GM18868 (cell line): ENCODE measurements around the gene HRH2.
"Not testable (repeated sequence)": the region's sequence is repeated elsewhere in the genome, so short reads cannot be mapped to it uniquely, and the experiment has no call there.

Experiments
- ATAC-seq: cut with Tn5 transposase; IDR thresholded peaks from one replicate; pipeline ENCODE4 v1.9.1; 2021; ENCODE audit warnings: mild to moderate bottlenecking, moderate library complexity; ENCODE audit not compliant: unreplicated experiment

HRH2 gene

DNA sequence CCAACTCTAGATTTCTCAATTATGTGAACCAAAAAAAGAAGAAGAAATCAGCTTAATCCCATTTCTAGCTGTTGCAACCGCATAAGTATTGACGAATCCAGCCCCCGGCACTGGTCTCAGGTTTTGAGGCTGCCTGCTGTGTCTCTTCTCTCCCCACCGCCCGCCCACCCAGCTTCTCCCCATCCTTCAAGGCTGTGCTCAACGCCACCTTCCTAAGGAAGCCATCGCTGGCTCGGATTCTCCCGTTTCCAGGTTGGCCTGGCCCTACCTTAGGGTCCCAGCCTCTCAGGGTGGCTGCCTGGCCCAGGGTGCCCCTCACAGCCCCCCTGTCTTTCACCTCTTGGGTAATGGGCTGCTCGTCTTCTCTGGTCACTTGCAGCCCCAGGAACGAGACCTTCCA is 77.8 kb downstream of the HRH2 start:
- ATAC-seq: no peak

DNA sequence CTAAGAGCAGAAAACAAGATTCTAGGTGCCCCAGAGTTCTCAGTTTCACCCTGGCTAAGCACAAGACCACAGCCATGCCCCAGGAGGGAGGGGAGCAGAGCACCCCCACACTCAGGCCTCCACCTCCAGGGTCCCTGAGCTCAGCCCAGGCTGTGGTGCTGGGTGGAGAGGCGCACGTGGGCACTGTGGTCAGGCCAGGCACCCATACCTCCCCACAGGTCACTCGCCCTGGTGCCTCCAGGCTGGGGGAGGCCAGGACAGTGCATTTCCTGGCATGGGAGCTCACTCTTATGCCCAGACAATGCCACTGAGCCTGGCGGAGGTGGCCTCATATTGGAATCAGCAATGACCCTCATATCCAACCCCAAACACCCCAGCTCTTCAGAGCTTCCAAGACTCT is 78.8 kb downstream of the HRH2 start:
- ATAC-seq: no peak

DNA sequence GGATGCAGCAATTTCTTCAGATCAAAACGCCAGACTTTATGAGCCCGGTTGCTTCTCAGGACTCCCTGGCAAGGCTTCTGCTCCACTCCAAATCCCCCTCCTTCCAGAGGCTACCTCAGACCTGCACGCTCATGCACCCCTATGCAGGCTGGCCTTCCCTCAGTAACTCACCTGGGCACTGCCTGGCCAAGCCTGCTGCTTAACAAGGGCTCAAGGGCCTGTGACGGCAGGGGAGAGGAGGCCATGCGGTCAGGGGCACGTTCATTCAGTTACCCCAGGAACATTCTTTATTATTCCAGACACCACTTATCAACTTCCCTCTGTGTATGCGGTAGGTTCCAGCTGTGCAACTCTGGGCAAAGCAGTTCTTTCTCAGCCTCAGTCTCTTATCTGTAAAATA is 79.6 kb downstream of the HRH2 start:
- no peak for ATAC-seq

DNA sequence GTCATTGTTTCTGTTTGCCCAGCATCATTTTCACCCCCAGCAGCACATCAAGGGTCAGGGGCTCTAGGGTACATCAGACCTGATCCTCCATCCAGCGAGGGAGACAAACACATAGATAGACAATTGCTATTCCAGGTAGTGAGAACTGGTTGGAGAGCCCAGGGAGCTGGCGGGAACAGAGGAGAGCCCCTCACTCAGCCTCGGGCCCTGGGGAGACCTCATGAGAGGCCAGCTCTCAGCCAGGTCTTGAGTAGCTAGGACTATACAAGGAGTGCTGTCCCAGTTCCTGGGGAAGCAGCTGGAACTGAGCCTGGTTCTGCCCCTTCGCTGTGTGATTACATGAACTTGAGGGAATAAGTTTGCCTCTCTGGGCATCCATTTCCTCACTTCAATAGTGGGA is 80.3 kb downstream of the HRH2 start:
- no peak for ATAC-seq

DNA sequence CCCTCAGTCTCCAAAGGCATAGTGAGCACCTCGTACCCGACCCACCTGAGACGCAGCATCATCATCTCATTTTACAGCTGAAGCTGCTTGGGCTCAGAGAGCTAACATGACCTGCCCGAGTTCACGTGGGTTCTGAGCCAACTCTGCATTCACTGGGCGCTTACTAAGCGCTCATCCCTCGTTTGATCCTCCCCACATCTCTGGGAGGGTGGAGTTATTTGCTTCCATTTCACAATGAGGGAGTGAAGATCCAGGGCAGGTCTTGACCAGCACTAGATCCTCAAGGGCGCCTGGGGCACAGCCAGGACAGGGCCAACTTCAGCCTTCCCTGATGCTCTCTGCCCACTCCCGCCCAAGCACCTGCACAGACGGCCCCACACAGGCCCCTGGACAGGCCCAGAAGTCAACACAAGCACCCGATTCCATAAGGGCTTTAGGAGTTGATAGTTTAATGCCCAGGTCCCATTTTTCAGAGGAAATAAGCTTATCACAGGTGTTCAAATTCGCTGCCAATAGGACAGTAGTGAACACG is 80.8 kb downstream of the HRH2 start:
- ATAC-seq: no peak

DNA sequence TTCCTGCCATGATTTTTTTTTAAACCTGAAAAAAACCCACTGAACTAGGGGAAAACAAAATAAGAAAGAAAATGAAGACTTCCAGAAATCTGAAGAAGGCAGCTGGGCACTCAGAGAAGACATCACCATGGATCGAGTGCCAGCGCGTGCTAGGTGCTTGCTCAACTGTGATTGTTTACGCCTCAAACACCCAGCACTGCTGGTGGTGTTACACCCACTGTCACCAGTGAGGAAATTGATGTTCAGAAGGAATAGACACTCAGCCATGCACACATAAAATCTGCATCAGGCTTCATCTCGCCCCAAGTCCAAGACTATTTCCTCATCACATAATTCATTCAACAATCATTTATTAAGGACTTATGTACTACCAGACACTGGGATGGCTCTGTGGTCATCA is 82.1 kb downstream of the HRH2 start:
- ATAC-seq: no peak

DNA sequence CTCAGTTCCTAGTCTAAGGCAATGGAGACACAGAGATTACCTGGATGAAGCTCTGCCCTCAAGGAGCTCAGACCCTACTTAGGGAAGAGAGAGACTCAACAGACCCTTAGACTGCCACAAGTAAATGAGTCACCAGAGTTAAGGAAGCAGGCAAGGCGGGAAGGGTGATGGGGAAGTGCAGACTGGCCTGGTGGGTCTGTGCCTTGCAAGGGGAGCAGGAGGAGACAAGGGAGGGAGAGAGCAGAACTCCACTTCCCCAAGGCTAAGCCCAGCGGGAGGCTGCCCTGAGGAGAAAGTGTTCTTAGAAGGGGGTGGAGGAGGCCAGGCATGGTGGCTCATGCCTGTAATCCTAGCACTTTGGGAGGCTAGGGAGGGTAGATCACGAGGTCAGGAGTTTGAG is 83.7 kb downstream of the HRH2 start:
- no peak for ATAC-seq

DNA sequence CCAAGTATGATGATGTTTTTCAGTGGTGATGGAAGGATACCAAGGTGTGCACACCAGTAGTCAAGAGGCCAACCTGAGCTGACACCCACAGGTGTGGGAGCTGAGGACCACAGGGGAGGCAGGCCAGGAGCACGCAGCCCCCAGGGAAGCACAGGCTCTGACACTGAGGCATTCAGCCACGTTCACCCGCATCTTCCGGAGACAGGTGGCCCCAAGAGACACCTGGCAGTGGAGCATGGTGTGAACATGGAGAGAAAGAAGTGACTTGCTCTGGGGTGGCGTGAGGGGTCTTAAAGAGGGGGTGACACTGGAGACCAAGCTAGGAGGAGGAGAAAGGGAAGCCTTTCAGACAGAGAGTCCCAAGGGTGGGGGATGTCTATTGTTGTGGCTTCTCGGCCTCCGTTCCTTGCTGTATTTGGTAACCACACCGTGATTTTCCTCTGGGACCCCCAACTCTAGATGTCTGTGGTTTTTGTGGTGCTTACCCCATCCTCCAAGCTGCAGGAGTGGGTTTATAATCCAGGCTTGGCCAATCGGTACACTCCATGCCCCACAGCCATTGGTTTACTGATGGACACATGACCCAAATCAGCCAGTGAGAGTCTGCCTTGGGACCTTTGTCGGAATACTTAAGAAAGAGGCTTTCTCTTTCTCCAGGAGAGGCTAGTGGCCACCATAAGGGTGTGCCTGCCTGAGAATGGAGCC is 84.6 kb downstream of the HRH2 start:
- no peak for ATAC-seq

DNA sequence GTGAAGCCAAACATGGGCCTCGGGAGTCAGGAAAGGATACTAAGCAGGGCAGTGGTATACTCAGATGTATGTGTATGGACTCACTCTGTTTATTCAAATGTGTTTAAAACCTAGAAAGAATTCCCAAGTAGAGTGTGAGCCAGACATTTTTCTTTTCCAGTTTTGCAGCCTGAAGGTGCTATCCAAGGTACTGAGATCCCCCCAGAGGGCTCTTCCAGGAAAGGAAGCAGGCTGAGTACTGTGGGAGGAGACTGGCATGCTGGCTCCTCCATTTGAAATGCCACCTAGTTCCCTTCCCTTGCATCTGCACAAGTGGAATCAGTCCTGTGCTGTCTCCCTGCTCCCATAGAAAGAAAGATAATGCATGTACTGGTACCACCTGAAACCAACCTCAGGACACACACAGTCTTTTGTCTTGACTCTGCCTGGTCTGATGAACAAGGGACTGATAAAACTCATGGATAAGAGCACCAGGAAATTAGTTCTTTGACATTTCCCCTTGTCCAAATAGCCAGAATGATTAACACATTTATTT is 85.9 kb downstream of the HRH2 start:
- no peak for ATAC-seq

DNA sequence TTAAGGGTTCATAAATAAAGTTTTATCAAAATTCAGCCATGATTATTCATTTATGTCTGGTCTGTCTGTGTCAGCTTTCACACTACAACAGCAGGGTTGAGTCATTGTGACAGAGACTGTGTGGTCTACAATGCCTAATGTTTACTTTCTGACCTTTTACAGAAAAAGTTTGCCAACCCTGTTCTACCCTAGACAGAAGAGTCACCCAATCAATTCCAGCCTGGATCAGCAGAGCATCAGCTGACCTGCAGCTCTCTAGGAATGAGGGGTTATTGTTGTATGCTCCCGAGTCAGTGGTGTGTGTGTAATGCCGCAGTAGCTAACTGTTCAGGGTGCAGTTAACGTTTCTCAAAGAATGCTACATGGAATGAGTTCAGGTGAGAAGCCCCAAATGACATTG is 87.3 kb downstream of the HRH2 start:
- ATAC-seq: no peak

DNA sequence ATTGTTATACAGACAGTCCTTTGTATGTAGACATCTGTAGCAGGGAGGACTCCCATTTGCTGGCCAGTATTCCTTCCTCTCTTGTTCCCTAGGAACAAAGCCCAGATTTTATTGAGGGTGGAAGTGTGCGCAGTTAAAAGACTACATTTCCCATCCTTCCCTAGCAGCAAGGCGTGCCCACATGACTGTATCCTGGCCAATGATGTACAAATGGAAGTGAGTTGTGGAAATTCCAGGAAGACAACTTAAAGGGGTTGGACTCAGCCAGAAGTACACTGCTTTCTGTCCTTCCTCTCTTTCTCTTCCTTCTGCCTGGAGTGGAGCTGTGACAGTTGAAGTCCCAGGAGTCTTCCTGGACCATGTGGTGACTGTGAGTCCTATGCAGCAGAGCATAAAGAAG is 89.0 kb downstream of the HRH2 start:
- ATAC-seq: no peak

DNA sequence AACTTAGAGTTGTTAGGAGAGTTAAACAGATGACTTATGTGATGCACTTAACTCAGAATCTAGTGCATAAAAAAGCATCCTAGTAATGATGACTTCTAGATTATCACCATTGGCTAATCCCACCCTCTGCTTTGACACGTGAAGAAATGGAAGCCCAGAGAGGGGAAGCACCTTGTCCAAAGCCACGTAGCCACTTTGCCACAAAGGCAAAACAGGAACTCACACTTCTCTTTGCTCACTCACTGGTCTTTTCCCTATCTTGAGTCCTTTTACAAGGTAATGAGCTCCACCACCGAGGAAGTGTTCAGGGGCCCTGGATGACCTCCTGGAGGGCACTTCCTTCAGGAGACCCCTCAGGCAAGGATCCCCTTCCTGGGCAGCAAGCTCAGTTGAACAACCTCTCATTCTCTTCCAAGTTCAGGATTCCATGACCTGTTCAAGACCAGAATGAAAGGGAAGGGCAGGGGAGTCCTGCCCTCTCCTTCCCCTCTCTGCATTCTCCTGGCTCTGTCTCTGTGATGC is 89.7 kb downstream of the HRH2 start:
- no peak for ATAC-seq

DNA sequence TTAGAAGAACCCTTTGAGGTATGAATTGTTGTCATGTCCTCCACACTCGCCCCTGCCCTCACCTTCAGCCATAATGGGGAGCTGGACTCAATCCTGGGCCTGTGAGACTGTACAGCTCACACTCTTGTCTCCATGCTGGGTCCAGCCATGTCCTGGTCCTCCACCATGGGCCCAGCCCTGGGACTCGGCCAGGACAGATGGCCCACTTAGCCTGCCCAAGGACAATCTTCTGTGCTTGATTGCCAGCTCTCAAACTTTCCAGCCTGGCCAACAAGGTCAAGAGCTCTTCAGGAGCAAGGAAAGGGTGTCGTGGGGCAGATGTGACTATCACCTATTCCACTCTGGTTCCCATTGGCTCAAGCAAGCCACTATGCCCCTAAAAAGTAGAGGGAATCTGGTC is 90.8 kb downstream of the HRH2 start:
- ATAC-seq: no peak

DNA sequence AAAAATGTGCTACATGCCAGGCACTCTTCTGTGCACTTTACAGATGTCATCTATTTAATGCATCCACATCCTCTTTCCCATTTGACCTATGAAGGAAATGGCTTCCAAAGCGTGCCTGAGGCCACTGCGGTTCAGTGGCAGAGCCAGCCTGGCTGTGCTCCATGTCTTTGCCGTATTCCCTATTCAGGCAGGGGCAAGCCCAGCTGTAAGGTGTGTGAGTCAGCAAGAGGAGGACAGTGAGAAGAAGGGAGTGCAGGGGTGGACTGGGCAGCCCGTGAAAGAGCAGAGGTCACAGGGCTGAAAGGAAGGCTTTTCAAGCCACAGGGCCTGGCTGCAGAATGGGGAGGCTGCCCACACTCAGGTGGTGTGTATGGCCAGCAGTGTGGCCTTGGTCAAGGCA is 91.7 kb downstream of the HRH2 start:
- no peak for ATAC-seq

DNA sequence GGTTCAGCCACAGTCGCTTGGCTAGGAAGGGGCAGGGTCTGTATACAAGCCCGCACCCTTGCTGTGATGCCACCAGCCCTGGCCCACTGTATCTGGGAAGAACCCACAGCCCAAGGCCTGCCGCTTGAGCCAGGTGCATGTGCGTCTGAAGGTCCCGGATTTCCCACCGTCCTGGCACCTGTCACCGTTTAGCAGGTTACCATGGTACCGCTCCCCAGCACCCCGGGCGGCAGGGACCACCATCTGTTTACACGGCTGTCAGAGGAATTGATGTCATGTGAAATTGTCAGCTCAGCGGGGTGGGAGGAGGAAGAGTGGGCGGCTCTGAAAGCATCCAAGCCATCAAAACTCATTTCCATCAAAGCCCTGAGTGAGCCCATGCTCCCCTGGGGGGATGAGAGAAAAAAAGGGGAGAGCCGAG is 92.7 kb downstream of the HRH2 start:
- ATAC-seq: no peak

DNA sequence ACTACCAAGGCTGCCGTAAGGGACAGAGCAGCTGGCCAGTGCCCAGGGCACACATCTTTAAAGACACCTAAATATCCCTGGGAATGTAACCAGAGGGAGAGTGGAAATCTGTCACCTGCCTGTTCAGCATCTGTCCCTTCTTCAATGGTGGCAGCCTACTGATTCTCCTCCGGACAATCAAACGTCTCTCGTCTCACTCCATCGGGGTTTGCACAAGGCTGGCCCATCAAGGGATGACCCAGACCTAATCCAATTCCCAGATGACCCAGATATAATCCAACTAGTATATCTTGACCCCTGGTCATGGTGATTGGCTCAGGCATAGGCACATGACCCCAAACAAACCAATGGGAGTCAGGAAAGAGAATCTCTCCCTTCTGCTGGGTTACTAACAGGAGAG is 93.5 kb downstream of the HRH2 start:
- no peak for ATAC-seq

DNA sequence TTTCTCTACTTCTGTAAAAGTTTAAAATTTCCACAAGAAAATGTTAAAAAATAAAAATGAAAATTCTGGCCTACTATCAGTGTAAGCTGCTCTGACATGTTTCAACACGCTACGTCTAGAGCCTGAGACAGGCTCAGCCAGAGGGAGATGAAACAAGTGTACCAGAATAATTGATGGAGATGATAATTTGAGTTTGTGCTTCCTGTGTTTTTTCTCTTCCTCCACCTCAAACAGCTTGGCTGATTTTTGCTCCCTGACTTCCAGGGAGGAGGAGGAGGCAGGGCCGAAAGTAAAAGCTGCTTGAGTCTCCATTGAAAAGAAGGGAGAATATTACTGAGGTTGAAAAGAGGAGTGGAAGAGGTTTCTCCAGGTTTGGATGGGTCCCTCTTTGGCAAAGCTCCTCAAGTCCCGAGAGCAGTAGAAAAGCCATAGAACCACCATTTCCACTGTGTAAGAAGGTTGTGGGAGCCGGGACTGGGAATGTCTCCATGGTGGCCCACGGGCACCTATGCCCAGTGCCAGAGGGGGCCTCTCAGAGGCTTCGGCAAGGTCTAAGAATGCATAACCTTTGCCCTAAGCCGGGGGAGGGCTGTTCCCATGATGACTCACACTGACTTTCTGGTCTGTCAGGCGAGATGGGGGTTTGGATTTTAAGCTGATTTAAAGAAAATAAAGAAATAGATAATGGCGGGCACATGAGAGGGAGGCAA is 95.1 kb downstream of the HRH2 start:
- ATAC-seq: no peak

DNA sequence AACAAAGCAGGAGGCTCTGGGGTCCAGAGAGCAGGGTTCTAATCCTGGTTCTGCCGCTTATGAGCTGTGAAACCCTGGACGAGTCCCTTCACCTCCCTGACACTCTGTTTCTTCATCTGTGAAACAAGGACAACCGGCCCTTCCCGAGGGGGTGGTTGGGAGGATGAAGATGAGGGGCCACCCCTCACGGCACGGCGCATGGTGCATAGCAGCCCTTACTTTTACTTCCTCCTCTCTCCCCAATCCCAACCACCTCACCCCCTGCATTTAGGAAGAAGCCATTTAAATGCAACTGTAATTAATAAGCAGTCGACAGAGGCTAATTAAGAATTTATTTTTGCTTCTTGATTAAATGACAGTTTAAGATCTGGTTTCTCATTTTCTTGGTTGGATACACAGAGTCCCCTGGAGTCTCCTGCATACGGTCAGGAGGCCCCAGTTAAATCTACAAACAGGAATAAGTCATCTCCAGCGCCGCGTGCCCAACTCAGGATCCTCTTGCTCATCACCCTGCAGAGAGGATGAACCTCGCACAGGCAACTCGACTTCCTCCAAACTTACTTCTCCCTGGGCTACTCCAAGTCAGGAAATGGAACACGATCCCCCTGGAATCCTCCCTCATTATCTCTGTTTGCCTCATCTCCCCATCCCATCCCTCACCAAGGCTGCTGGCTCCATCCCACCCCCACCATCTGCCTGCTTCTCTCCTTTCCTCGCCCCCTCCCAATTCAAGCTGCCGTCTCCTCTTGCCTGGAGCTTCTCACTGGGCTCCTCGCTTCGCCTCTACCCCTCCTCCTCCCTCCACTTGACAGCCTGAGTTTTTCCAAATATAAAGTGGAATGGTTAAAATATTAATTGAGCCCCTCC is 95.9 kb downstream of the HRH2 start:
- no peak for ATAC-seq

DNA sequence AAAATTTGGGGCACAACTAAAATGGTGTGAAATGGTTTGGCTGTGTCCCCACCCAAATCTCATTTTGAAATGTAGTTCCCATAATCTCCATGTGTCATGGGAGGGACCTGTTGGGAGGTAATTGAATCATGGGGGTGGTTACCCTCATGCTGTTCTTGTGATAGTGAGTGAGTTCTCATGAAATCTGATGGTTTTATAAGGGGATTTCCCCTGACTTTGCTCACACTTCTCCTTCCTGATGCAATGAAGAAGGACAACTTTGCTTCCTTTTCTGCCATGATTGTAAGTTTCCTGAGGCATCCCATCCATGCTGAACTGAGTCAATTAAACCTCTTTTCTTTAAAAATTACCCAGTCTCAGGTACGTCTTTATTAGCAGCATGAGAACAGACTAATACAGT is 102.1 kb downstream of the HRH2 start:
- ATAC-seq: not testable (repeated sequence)
